Measurements from ENCODE around the gene SLC10A7. TPM values are rescaled to one million over a fixed set of nuclear protein-coding genes. Genes with fewer than 3 reads are reported as not detected.

The SLC10A7 gene
- total and polyA plus RNA-seq, 2 of the 4 experiments (the other 2 are of a cell fraction): 5.2 to 8.4 TPM

DNA sequence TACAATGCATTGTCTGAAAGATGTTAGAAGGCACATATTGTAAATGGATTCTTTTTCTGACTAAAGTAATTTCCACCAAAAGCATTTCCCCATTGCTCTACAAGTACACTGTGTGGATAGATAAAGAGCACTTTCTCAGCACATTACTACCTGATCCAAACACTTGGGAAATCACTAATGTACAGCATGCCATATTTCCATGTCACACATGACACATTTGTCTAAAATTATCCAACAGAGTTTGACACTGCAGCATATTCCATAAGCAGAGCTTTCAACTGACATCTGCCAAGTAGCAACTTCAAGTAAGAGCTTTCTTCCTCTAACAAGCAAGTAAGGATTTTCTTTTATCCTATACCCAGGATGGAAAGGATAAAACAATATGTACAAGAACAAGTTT lies 257.9 kb downstream of the SLC10A7 start:
- ATAC-seq (ENCODE audit: low read depth): no peak
- in situ Hi-C loops (cut with MboI; ENCODE audit: low sequenced_read_pairs): no loop called here

More for the DNA sequence above, 257.9 kb downstream of the SLC10A7 start:
- Histone ChIP-seq H3K23ac (ENCODE audit: low read depth, low read length) (no peak overlapping the region), H3K4me3 (ENCODE audit: insufficient read depth, low read depth, low read length) (no peak overlapping the region), H3K4ac (ENCODE audit: low read depth, low read length) (no peak overlapping the region), H3K36me3 (ENCODE audit: control insufficient read depth, insufficient read depth, low read length) (no peaks in the 10 kb centered on the region), H3K27ac (ENCODE audit: insufficient read depth, low read length) (no peak overlapping the region), H2AK5ac (ENCODE audit: low read depth, low read length) (no peak overlapping the region), H4K8ac (ENCODE audit: low read depth in 2 of 2, low read length in 2 of 2) (no peak overlapping the region), H2AK9ac (replicated peaks; ENCODE audit: low read depth, low read length, poor library complexity) (no peak overlapping the region), H3K18ac (ENCODE audit: low read depth, low read length) (no peak overlapping the region), H3K9ac (ENCODE audit: low read depth, low read length) (no peak overlapping the region), H2BK20ac (ENCODE audit: low read depth, low read length) (no peak overlapping the region), H3K4me1 (ENCODE audit: control insufficient read depth, insufficient read depth, low read length) (no peaks in the 10 kb centered on the region), H3K9me3 (ENCODE audit: control insufficient read depth, insufficient read depth, low read length) (no peaks in the 10 kb centered on the region), H4K20me1 (ENCODE audit: insufficient read depth, low read length) (no peaks in the 10 kb centered on the region), H3K4me2 (ENCODE audit: low read depth, low read length) (no peak overlapping the region), H2BK120ac (ENCODE audit: low read depth, low read length) (no peak overlapping the region), H3K14ac (replicated peaks; ENCODE audit: low read depth, low read length) (no peak overlapping the region), H2AFZ (replicated peaks; ENCODE audit: low read length, poor library complexity) (no peak overlapping the region), H3K27me3 (ENCODE audit: control insufficient read depth, insufficient read depth, low read length) (no peaks in the 10 kb centered on the region), H4K91ac (ENCODE audit: insufficient read depth, low read depth, low read length) (no peak overlapping the region), H2BK15ac (ENCODE audit: low read depth, low read length) (no peak overlapping the region), H2BK5ac (ENCODE audit: low read depth, low read length, poor library complexity, severe bottlenecking) (no peak overlapping the region), H3K9me1 (ENCODE audit: insufficient read depth, low read length) (no peaks in the 10 kb centered on the region), H4K5ac (ENCODE audit: low read depth, low read length) (no peak overlapping the region), H3K79me1 (ENCODE audit: low read depth in 1 of 2, low read length in 2 of 2) (no peaks in the 10 kb centered on the region), H3K56ac (ENCODE audit: extremely low read depth, insufficient read depth, low read length) (no peak overlapping the region)
- dilution Hi-C loops (cut with HindIII; ENCODE audit: low sequenced_read_pairs, unreplicated experiment): no loop called here
- TF ChIP-seq BHLHE40 (IDR thresholded peaks at IDR 0.05; ENCODE audit: low read depth, low read length) (no peak), NFE2L2 (IDR thresholded peaks at IDR 0.05; ENCODE audit: low read depth, low read length) (no peak), RCOR1 (IDR thresholded peaks at IDR 0.05; ENCODE audit: insufficient replicate concordance, low read length) (no peak), FOS (IDR thresholded peaks at IDR 0.05; ENCODE audit: low read depth, low read length) (no peak), SMC3 (IDR thresholded peaks at IDR 0.05; ENCODE audit: low read depth, low read length) (no peak), MXI1 (IDR thresholded peaks at IDR 0.05; ENCODE audit: borderline replicate concordance, low read depth, low read length) (no peak), CTCF (conservative IDR thresholded peaks at IDR 0.05; ENCODE audit: low read depth, low read length) (no peak), USF2 (IDR thresholded peaks at IDR 0.05; ENCODE audit: low read depth, low read length) (no peak), MAFK (IDR thresholded peaks at IDR 0.05; ENCODE audit: low read depth, low read length) (no peak), RAD21 (IDR thresholded peaks at IDR 0.05; ENCODE audit: low read length) (no peak)
- BruUV-seq (replicated peaks): no TSS peak
- no peak for DNase-seq
- ChIA-PET CTCF (interaction anchor here (0.9 kb wide), 1 partner anchor 16 kb away, joined by 3 read pairs; no protein-coding TSS in a partner anchor), POLR2A (ENCODE audit: unreplicated experiment) (no interaction called here)
- intact Hi-C loops (cut with micrococcal nuclease): no loop called here
